Measurements from ENCODE around the gene PDE6B. TPM values are rescaled to one million over a fixed set of nuclear protein-coding genes. Genes with fewer than 3 reads are reported as not detected.
"Not testable (repeated sequence)": the region's sequence is repeated elsewhere in the genome, so short reads cannot be mapped to it uniquely, and the experiment has no call there.

The PDE6B gene
- total RNA-seq, 2 donors from 2014 or later: 8.4 to 16.6 TPM

DNA sequence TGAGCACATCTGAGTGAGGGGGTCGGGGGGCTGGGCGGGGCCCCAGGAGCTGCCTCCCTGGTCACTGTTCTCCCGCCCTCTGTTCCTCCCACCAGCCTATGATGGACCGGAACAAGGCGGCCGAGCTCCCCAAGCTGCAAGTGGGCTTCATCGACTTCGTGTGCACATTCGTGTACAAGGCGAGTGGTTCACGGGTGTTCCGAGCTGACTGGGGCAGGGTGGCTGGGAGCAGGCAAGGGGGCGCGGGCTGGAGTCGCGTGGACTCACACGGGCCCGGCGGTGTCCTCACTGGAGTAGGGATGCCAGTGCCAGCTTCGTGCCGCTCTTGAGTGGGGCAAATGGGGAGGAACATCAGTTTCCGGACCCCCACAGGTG is 41.0 kb downstream of the PDE6B start:
- H3K27ac Mint-ChIP-seq: no peak overlapping the region
- DNase-seq (ENCODE audit: low spot score in 2 of 2): no peak
- peaks cover 6 to 11% of the 10 kb centered on the region in 2 donors for H3K36me3 Mint-ChIP-seq
- no peaks in the 10 kb centered on the region for H3K9me3 Mint-ChIP-seq
- no peak for ATAC-seq

DNA sequence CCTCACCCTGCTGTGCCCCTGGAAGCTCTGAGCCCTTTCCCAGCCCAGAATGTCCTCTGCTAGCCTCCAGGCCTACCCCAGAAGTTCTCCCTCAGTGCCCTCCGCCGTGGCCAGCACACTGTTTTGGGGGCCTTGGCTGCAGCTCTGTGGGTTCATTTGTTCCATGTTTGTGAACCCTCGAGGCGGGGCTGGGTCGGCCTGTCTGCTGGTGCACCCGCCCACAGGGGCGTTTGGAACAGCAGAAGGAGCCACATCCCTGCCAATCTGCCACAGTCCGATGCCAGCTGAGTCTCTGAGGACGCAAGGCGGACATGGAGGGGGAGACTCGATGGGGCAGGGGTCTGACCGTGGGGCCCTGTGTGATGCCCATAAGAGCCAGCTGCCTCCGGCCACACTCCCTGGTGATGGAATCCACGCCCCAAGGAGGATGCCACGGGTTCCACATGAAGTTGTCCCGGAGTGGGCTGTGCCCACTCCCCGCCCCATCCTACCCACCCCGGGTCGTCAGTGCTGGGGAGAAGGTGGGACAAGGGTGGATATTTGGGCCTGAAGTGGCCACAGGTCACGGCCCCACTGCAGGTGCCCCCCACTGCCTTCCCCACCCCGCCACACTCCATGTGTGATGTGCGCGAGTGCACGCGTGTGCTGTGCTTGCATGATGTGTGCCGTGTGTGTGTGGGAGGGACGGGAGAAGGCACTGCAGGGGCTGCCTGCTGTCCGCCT is 41.6 kb downstream of the PDE6B start:
- Mint-ChIP-seq H3K9me3 (no peaks in the 10 kb centered on the region), H3K27ac (no peak overlapping the region), H3K36me3 (peaks cover 4 to 13% of the 10 kb centered on the region in 2 donors)
- ATAC-seq (no peak), DNase-seq (ENCODE audit: low spot score in 2 of 2) (no peak)

DNA sequence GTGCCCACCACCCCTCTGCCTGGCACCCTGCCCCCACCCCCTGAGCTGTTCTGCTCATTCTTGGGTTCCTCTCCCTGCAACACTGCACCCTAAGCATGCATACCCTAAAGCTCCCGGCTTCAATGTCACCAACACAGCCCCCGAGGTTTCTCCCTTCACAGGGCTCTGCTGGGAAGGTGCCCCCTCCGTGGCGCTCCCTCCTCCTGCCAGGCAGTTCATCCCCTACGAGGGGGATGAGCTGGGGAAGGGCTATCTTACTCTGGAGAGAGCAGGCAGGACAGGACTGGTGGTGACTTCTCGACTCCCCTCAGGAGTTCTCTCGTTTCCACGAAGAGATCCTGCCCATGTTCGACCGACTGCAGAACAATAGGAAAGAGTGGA is 42.2 kb downstream of the PDE6B start:
- Mint-ChIP-seq H3K27ac (no peak overlapping the region), H3K36me3 (peaks cover 5 to 13% of the 10 kb centered on the region in 2 donors), H3K9me3 (no peaks in the 10 kb centered on the region)
- DNase-seq (ENCODE audit: low spot score in 2 of 2): no peak
- no peak for ATAC-seq

DNA sequence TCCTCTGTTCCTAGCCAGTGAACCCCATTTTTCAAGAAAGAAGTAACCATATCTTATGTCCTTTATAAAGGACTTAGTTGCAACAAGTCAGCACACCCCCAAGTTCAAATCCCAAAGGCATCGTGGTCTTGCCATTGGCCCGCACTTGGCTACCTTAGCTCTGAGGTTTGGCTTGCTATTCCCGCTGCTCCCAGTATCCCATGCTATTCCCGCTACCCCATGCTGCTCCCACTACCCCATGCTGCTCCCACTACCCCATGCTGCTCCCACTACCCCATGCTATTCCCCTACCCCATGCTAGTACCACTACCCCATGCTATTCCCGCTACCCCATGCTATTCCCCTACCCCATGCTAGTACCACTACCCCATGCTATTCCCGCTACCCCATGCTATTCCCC is 42.8 kb downstream of the PDE6B start:
- peaks cover 12 to 17% of the 10 kb centered on the region in 2 donors for H3K36me3 Mint-ChIP-seq
- ATAC-seq; H3K27ac Mint-ChIP-seq; H3K9me3 Mint-ChIP-seq; DNase-seq (ENCODE audit: low spot score in 2 of 2): not testable (repeated sequence)

DNA sequence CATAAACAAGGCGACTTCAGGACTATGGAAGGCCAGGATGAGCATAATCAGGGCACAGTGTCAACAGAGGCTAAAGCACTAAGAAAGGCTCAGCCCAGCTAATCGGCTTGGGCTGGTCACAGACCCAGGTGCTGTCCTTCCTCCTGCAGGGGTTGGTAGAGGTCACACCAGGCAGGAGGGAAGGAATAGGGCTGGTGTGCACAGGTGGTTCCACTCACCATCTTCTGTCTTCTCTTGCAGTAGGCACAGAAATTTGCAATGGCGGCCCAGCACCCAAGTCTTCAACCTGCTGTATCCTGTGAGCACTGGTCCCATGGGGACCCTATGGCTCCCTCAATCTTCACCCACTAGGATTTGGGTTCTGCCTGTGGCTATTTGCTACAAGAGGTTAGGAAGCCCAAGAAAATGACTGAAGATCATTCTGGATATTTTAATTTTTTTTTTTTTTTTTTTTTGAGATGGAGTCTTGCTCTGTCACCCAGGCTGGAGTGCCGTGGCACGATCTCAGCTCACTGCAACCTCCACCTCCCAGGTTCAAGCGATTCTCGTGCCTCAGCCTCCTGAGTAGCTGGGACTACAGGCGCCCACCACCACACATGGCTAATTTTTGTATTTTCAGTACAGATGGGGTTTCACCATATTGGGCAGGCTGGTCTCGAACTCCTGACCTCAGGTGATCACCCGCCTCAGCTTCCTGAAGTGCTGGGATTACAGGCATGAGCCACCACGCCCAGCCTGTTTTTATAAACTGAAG is 44.6 kb downstream of the PDE6B start:
- H3K27ac Mint-ChIP-seq; H3K9me3 Mint-ChIP-seq; ATAC-seq; DNase-seq (ENCODE audit: low spot score in 2 of 2): not testable (repeated sequence)
- H3K36me3 Mint-ChIP-seq: peaks cover 16 to 21% of the 10 kb centered on the region in 2 donors

DNA sequence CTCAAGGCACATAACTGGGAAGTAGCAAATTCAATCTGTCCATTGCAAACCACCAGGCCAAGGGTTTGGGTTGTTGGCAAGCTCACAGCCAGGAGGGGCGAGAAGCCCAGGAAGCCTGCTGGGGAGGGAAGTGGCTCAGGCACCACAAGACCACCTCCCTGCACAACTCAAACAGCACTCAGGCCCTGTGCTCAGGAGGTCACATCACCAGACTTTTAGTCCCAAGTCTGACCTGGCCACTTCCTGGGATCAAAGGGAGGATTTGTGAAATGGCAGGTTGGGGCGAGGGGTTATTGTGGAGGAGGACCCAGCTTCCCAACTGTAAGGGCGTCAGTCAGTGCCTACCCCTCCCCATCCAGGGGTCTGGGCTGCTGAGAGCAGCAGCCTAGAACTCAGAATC is 46.4 kb downstream of the PDE6B start:
- ATAC-seq (no peak), DNase-seq (ENCODE audit: low spot score in 2 of 2) (no peak)
- no peak overlapping the region for H3K27ac Mint-ChIP-seq
- H3K36me3 Mint-ChIP-seq: peaks cover 16 to 21% of the 10 kb centered on the region in 2 donors
- no peaks in the 10 kb centered on the region for H3K9me3 Mint-ChIP-seq

DNA sequence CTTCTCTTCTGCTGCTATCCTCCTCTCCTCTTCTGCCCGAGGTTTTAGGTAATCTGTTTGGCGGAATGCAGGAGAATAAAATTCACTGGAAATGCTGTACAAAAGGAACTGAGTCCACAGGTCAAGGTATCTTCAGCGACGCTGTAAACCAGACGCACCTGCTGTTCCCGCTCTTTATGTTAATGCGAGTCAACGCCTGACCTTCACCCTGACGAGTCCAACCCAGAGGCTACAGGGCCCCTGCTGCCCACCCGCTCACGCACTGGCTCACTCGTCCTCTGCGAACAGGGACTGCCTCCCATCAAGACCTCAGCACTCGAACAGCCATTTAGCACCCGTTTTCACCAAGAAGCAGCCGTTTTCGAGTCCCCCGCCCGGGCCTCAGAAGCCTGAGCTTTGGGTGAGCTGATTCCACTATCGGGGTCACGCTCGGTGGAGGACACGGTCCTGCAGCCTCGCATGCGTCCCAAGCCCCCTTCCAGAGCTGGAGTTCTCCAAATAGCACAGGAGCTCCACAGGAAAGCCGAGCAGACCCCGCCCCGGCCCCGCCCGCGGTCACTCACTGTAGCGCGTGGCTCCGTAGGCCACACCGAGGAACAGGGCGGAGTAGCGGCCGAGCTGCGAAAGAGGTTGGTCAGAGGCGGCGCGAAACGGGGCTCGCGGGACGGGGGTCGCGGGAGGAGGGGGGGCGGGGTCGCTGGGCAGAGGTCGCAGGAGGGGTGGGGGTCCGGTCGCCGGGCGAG is 48.1 kb downstream of the PDE6B start:
- ATAC-seq (peak in 1 of 2 donors; percentile 13), DNase-seq (ENCODE audit: low spot score in 2 of 2) (no peak)
- H3K27ac Mint-ChIP-seq: peak overlapping the region; percentile 90 to 94
- no peaks in the 10 kb centered on the region for H3K9me3 Mint-ChIP-seq
- H3K36me3 Mint-ChIP-seq: peaks cover 16 to 21% of the 10 kb centered on the region in 2 donors

DNA sequence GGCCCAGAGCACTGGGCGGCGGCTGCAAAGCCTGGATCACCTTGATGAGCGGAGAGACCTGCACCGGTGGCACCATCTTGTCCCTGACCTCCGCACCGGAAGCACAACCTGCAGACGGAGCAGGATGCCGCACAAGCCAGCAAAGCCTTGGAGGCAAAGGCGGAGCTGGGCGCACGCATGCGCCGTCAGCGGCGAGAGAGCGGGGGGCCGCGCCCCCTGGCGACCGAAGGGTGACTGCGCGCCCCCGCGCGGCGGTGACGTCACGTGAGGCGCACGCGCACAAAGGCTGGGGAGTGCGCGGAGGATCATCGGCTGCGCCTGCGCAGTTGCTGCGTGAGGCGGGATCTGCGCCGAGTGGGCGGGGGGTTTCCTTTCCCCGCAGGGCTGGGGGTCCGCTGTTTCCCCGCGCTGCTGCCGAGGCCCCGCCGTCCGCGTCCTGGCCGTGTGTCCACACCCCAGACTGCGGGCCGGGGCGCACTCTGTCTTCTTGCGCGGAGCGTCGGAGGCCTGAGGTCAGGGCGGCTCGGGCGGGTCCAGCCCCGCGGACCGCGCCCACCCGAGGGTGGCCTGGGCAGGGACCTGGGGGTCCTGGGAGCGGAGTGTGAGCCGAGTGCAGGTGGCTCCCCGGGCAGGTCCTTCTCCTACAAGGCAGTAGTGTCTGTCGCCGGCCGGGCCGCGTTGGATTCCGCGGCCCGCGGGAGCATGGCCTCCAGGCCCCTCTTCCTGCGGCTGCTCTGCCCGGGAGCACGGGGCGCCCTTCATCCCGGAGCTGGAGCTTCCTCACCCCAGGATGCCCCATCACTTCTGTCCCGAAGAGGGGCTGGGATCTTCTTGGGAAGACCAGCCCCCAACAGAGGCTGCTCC is 49.0 kb downstream of the PDE6B start, which contains the start of the genes ATP5ME and MYL5:
TSS of gene ATP5ME (minus strand) at position 105 of the 864 bp plus-strand sequence. CDS start at position 76, 29 bp downstream.
TSS of gene MYL5 (plus strand) at position 371 of the 864 bp plus-strand sequence. CDS start 3,485 bp downstream, outside the sequence.
- DNase-seq (ENCODE audit: low spot score in 2 of 2) (peak; percentile 97 to 99), ATAC-seq (peak; percentile 96)
- Mint-ChIP-seq H3K27ac (peak within 1 kb of the TSS; percentile 90 to 94), H3K9me3 (no peaks in the 10 kb centered on the region), H3K36me3 (peaks cover 16 to 21% of the 10 kb centered on the region in 2 donors)

DNA sequence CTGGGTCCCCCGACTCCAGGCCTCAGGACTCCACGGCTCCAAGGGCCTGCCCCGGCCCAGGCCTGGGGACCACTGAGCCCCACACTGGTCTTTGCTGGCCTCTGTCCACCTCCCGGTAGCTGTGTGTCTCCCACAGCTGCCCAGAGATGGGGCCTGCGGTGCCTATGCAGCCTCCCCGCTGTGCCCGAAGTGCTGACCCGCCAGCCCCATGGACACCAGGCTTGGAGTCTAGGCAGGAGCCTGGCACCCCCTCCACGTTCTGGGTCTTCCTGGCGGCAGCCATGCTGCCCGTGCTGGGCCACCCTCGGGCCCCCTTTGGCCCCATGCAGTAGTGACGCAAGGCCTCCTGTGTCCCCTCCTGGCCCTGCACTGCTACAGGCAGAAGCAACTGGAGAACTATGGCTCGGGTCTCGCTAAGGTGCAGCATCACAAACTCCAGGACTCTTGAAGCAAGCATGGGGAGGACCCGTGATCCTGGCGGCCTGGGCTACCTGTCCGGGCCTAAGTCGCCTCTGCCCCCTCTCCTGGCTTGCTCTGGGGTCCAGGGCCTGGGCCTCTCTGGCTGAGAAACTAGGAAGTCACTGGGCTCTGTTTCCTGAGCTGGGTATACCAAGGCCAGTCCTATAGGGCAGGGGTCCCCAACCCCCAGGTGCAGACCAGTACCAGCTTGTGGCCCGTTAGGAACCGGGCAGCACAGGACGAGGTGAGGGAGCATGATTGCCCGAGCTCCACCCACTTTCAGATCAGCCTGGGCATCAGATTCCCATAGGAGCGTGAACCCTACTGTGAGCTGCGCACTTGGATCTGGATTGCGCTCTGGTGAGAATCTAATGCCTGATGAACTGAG is 49.9 kb downstream of the PDE6B start:
- DNase-seq (ENCODE audit: low spot score in 2 of 2): no peak
- Mint-ChIP-seq H3K36me3 (peaks cover 16 to 21% of the 10 kb centered on the region in 2 donors), H3K27ac (peak overlapping the region; percentile 81 to 90), H3K9me3 (no peaks in the 10 kb centered on the region)
- peak in 1 of 2 donors; percentile 5 for ATAC-seq

DNA sequence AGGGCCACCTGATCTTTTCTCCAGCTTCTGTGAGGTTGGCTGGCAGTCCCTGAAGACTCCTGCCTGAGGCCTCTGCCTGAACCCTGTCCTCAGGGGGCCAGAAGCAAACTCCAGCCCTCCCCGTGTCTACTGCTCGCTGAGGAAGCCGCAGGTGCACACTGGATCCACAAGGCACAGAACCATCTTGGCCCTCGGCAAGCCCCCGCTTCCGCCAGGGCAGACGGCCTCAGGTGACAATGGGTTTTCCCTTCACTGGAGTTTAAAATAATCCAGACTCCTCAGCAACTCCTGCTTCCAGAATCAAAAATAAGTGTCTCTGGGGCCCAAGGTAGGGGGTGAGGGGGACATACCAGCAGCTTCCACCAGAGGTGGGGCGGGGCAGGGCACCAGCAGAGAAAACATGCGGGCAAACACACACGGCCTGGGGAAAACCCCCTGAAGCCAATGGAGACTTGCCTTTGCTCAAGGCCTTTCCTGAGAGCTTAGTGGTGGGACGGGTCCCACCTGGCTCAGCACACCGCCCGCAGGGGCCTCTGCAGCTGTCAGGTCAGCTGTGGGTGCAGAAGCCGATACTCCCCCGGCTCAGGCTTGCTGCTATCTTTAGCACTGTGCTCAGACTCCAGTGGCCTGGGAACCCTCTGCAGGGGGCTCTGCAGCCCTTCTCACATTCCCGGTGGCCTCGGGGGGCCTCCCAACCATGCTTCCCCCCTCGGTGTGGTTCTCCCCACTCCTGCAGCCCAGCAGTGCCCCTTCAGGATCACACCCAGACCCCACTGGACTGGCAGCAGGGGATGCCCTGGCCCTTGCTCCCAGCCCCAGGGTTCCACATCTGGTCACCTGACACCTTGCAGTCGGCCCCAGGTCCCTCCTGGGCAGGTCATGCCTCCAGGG is 50.9 kb downstream of the PDE6B start:
- ATAC-seq (no peak), DNase-seq (ENCODE audit: low spot score in 2 of 2) (no peak)
- Mint-ChIP-seq H3K27ac (no peak overlapping the region), H3K36me3 (peaks cover 12 to 16% of the 10 kb centered on the region in 2 donors), H3K9me3 (no peaks in the 10 kb centered on the region)

DNA sequence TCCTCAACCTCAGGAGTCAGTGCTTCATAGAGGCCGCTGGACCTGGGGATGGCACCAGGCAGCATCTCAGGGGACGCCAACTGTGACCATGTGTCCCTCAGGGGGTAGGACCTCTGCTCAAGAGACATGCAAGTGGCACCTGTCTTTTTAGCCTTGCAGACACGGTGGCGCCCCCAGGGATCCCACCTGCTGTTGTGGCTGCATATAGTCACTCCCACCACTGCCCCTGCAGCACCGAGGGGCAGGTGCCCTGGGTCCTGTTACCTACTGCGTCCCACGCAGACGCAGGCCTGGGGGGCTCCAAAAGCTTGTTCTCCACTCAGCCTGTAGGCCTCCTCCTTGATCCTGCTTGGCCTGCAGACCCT is 51.5 kb downstream of the PDE6B start:
- no peak for ATAC-seq
- H3K27ac Mint-ChIP-seq: no peak overlapping the region
- DNase-seq (ENCODE audit: low spot score in 2 of 2): no peak
- peaks cover 8 to 16% of the 10 kb centered on the region in 2 donors for H3K36me3 Mint-ChIP-seq
- no peaks in the 10 kb centered on the region for H3K9me3 Mint-ChIP-seq

DNA sequence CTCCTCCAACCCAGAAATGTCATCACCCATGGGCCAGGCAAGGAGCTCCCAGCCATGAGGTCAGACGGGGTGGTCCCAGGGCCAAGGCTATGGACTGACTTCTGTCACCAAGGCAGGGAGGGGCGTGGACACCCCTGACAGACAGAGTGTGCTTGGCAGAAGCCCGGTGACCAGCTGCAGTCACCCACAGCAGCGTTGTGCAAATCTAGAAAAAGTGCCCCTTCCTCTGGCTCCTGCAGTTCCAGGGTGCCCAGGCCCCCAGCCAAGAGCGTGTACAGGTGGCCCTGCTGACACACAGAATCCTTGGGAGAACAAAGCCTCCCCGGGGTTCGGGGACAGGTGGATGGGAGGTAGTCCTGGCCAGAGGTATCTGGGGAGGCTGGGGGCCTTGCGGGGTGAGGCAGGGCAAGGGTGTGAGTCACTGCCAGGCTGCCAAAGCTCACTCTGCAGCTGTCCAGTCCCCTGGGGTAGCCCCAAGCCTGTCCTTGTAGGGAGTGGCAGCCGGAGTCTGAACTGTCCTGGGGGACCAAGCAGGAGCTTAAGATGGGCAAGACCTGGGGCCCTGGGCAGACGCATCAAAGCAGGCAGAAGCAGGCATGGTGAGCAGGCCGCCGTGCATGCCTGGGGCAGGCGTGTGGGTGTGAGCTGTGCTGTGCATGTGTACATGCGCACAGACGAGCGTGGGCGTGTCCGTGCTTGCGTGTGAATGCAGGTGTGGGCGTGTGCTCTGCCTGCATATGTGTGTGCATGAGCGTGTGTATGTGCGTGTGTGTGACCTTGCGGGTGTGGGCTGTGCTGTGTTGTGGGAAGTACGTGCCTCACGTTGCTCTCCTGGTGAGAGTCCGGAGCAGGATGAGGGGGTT is 52.3 kb downstream of the PDE6B start:
- no peaks in the 10 kb centered on the region for H3K9me3 Mint-ChIP-seq
- DNase-seq (ENCODE audit: low spot score in 2 of 2) (no peak), ATAC-seq (no peak)
- H3K27ac Mint-ChIP-seq: no peak overlapping the region
- H3K36me3 Mint-ChIP-seq: peaks cover 8 to 10% of the 10 kb centered on the region in 2 donors

DNA sequence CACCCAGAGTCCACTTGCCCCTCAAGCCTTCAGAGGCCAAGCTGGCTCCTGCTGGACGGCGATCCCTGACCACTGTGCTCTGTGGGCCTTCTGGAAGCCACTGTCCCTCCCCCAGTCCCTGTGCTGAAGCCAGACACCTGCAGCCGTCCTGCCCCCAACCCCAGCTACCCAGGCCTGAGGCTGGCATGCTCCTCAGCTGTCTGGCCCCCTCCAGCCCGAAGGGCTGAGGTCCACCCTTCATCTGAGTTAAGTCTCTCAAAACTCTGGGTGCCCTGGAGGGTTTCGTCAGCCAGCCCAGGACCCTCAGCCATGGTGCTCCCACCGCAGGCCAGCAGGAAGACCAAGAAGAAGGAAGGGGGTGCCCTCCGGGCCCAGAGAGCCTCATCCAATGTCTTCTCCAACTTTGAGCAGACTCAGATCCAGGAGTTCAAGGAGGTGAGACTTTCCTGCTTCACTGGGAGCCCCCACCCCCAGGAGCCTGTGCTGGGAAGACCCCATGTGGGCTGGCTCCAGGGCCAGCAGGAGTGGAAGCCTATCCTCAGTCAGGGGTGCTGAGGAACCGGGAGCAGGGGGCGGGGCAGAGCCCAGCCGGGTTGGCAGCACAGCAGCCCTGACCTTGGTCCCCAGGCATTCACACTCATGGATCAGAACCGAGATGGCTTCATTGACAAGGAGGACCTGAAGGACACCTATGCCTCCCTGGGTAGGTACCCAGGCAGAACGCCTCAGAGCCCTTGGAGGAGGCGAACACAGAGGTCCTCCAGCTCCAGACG is 53.1 kb downstream of the PDE6B start:
- H3K36me3 Mint-ChIP-seq: peaks cover 1% of the 10 kb centered on the region in 2 donors
- DNase-seq (ENCODE audit: low spot score in 2 of 2) (no peak), ATAC-seq (no peak)
- no peaks in the 10 kb centered on the region for H3K9me3 Mint-ChIP-seq
- H3K27ac Mint-ChIP-seq: no peak overlapping the region

Data from activated naive CD4-positive, alpha-beta T cell treated with anti-CD3 and anti-CD28 coated beads, Interleukin-2, amount 50 U/mL, for 72 hours (primary cell).